GM10847 (cell line): ENCODE measurements around the gene BTNL3.

Experiments used
- POLR2A ChIP-seq: IDR thresholded peaks from 2 replicates; pipeline ENCODE4 v1.6.1; 2011; ENCODE audit not compliant: insufficient read length; ENCODE audit errors: extremely low read depth

The BTNL3 gene, protein sequence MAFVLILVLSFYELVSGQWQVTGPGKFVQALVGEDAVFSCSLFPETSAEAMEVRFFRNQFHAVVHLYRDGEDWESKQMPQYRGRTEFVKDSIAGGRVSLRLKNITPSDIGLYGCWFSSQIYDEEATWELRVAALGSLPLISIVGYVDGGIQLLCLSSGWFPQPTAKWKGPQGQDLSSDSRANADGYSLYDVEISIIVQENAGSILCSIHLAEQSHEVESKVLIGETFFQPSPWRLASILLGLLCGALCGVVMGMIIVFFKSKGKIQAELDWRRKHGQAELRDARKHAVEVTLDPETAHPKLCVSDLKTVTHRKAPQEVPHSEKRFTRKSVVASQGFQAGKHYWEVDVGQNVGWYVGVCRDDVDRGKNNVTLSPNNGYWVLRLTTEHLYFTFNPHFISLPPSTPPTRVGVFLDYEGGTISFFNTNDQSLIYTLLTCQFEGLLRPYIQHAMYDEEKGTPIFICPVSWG

DNA sequence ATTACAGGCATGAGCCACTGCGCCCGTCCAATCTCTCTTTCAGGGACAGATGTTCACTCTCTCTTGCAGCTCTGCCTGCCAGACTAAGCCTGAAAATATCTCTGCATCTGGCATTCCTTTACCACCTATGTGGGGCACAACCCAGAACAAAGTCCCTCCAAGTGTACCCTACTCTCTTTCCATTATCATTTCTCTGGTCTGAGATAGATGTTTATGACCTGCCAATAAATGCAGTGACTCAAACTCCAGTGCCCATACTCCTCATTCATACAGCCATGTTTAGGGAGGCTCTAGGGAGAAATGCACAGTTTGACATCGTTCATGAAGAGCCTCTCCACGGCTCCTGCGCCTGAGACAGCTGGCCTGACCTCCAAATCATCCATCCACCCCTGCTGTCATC is at the start of gene BTNL3:
Gene BTNL3, plus strand, starts transcription at position 255 of the 400 bp plus-strand sequence. CDS start 183 bp downstream, outside the sequence.
- no peak for TF ChIP-seq POLR2A

GRCh38 chr5:180950291-180950949 is 38.2 kb upstream of the BTNL3 start:
- no peak for TF ChIP-seq POLR2A

DNA sequence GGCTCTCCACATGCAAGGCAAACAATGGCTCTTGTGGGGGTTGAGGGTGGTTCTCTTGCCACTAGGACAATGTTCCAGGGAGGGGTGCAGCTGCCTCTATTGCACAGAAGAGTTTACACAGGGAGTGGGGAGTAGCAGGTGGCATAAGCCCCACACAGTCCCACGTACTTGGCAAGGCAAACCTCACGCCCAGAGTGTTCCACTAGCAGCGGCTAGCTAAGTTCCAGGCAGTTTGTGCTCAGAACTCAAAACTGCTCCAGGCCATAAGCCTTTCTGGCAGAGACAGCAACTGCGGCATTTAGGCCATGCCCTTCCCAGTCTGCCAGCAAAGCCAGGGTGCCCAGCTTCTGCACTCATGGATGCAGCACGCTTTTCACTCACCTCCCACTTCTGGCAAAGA is 29.0 kb upstream of the BTNL3 start:
- no peak for TF ChIP-seq POLR2A

DNA sequence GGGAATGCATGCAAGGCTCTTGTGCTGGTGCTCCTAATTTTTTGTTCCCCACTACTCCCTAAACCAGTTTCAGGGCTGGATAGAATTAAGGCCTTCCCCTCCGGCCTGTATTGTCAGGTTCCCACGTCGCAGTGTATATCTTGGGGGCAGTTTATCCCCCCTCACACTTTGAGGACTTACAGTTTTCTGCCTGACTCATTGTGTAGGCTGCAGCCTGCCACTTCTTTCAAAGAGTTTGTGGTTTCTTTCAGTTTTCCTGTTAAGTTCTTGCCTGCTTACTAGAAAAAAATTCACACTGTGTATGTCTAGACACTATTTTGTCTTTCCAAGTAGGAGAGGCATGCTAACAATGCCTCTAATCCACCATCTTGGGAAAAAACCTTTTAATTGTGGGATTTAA is 28.4 kb upstream of the BTNL3 start:
- no peak for TF ChIP-seq POLR2A

GRCh38 chr5:180969406-180969805 is 19.2 kb upstream of the BTNL3 start:
- TF ChIP-seq POLR2A: no peak

GRCh38 chr5:180970336-180970735 is 18.3 kb upstream of the BTNL3 start:
- no peak for TF ChIP-seq POLR2A

- TF ChIP-seq POLR2A: no peak
These were observed 17.8 kb upstream of the BTNL3 start for GRCh38 chr5:180970875-180971274.

DNA sequence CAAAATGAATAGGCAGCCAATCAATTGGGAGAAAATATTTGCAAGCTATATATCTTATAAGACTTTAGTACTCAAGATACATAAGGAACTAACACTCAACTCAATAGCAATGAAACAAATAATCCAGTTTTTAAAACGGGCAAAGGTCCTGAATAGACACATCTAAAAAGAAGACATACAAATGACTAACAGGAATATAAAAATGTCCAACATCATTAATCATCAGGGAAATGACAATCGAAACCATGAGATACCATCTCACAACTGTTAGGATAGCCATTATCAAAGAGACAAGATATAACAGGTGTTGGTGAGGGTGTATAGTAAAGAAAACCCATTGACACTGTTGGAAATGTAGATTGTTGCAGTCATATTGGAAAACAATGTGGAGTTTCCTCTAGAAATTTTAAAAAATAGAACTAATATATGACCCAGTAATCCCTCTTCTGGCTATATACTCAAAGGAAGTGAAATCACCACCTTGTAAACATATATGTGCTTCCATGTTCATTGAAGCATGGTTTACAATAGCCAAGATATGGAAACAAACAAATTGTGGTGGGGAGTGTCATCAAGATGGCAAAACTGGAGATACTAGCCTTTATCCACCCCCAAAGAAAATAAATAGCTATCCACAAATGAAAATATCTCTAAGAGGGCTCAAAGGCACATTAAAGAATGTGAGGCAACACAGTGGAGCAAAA is 13.9 kb upstream of the BTNL3 start:
- no peak for TF ChIP-seq POLR2A

DNA sequence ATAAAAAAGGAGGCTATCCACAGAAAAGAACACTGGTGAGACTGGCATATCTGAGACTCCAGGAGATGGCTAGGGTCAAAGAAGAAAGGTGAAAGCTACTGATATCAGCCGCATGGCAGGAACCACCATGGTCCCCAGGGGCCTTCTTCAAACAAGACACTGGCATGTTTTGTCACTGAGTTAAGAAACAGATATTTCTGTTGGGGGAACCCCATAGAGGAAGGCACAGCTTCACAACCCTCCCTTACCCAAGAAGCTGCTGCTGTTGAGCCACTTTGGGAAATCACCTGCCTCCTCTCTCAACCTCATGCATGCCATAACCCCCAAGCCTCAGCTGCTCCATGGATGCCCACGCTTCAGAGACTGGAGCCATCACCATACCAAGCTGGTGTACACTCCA is 13.3 kb upstream of the BTNL3 start:
- TF ChIP-seq POLR2A: no peak

- TF ChIP-seq POLR2A: no peak
These were observed 12.1 kb upstream of the BTNL3 start for GRCh38 chr5:180976518-180976917.

GRCh38 chr5:180977852-180978251 is 10.8 kb upstream of the BTNL3 start:
- no peak for TF ChIP-seq POLR2A

GRCh38 chr5:180982008-180982741 is 6.5 kb upstream of the BTNL3 start:
- no peak for TF ChIP-seq POLR2A

DNA sequence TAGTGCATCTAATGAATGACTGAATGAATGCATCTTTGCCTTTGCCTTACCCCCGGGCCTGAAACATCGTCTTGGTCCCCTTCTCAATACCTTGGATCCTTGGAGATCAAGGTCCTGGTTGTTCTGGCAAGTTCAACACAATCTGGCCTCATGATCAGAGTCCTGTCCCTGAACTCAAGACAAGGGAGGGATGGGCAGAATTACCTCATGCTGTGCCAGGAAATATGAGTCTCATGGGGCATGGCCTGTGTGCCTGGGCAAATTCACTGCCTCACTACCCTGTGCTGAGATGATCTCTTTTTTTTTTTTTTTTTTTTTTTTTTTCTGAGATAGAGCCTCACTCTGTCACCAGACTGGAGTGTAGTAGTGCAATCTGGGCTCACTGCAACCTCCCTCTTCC is 630 bp upstream of the BTNL3 start:
- TF ChIP-seq POLR2A: no peak

- TF ChIP-seq POLR2A: no peak
These were observed 1.6 kb downstream of the BTNL3 start for GRCh38 chr5:180990086-180990881.
